Fibroblast of lung (primary cell): ENCODE results near the gene OIT3. TPM values are rescaled to one million over a fixed set of nuclear protein-coding genes. Genes with fewer than 3 reads are reported as not detected.

ENCODE experiments used
- DNase-seq, 2 donors: peaks; one replicate each; pipeline versions ENCODE4 v3.0.0 to v3.0.0-alpha.2; 2010; ENCODE audit warnings: low read depth in 2 of 2
- H2AFZ ChIP-seq: 2 replicates; pipeline ENCODE4 v1.5.1; 2012; ENCODE audit warnings: low read length, control low read depth, inconsistent platforms
- H3K27ac ChIP-seq: 2 replicates; pipeline ENCODE4 v1.5.1; 2011; ENCODE audit warnings: low read length, control low read depth; ENCODE audit not compliant: insufficient read depth
- H3K27me3 ChIP-seq: 2 replicates; pipeline ENCODE4 v1.5.1; 2011; ENCODE audit warnings: mild to moderate bottlenecking, low read length; ENCODE audit not compliant: control insufficient read depth, insufficient read depth
- H3K36me3 ChIP-seq: 2 replicates; pipeline ENCODE4 v1.5.1; 2011; ENCODE audit warnings: low read length; ENCODE audit not compliant: control insufficient read depth, insufficient read depth
- H3K4me1 ChIP-seq: 2 replicates; pipeline ENCODE4 v1.5.1; 2011; ENCODE audit warnings: low read length; ENCODE audit not compliant: control insufficient read depth, insufficient read depth; ENCODE audit errors: extremely low read depth
- H3K4me2 ChIP-seq: 2 replicates; pipeline ENCODE4 v1.5.1; 2011; ENCODE audit warnings: low read length, control low read depth; ENCODE audit not compliant: insufficient read depth; ENCODE audit errors: extremely low read depth
- H3K4me3 ChIP-seq, 4 experiments: fragments of 200-600 bp in 1 of 4; sonication (generic) in 1 of 4; replicated peaks in 1 of 4; 2 replicates each; pipeline ENCODE4 v1.5.1; 2011 to 2016; ENCODE audit warnings: low read length in 4 of 4, low read depth in 3 of 4, mild to moderate bottlenecking in 3 of 4, control low read depth in 2 of 4, inconsistent platforms in 1 of 4, mixed read lengths in 1 of 4; ENCODE audit not compliant: insufficient read depth in 1 of 4; ENCODE audit errors: control extremely low read depth in 1 of 4
- H3K79me2 ChIP-seq: 2 replicates; pipeline ENCODE4 v1.5.1; 2012; ENCODE audit warnings: mild to moderate bottlenecking, low read length, inconsistent platforms; ENCODE audit not compliant: control insufficient read depth, insufficient read depth
- H3K9ac ChIP-seq: 2 replicates; pipeline ENCODE4 v1.5.1; 2011; ENCODE audit warnings: mild to moderate bottlenecking, low read length, control low read depth; ENCODE audit not compliant: insufficient read depth
- H3K9me3 ChIP-seq: 2 replicates; pipeline ENCODE4 v1.5.1; 2012; ENCODE audit warnings: low read depth, low read length; ENCODE audit not compliant: control insufficient read depth, insufficient read depth
- H4K20me1 ChIP-seq: 2 replicates; pipeline ENCODE4 v1.5.1; 2011; ENCODE audit warnings: low read length; ENCODE audit not compliant: control insufficient read depth, insufficient read depth; ENCODE audit errors: extremely low read depth
- CTCF ChIP-seq, 2 donors: IDR thresholded peaks in 1 of 2; conservative IDR thresholded peaks in 1 of 2; 1 replicate in 1 of 2; 2 replicates in 1 of 2; pipeline ENCODE4 v1.5.1; 2011 to 2012; ENCODE audit warnings: low read length in 2 of 2, control low read depth in 1 of 2, inconsistent platforms in 1 of 2, low read depth in 1 of 2, mild to moderate bottlenecking in 1 of 2
- EZH2 ChIP-seq: IDR thresholded peaks from 2 replicates; pipeline ENCODE4 v1.5.1; 2012; ENCODE audit warnings: low read length, control low read depth, mild to moderate bottlenecking; ENCODE audit errors: missing control alignments
- polyA plus RNA-seq, 2 donors: library from polyadenylated mRNA; depleted of rRNA in 1 of 2; stranded (reverse) in 1 of 2; unstranded in 1 of 2; fragments of >200 nt; gene quantifications; 2 replicates each; pipeline ENCODE4 v1.2.1, GENCODE V29; 2011 to 2012; ENCODE audit warnings: missing spikeins in 1 of 2
- total RNA-seq: library from RNA; depleted of rRNA; stranded (reverse); fragments of >200 nt; gene quantifications from 2 replicates; pipeline ENCODE4 v1.2.1, GENCODE V29; 2014

Gene OIT3
- total and polyA plus RNA-seq, 2 donors (not counting 1 experiment from before 2014, with no cell fraction given): under 0.01 to 0.02 TPM

- TF ChIP-seq EZH2 (no peak), CTCF (conservative IDR thresholded peaks at IDR 0.05 in 1 of 2, IDR thresholded peaks at IDR 0.05 in 1 of 2; ENCODE audit: low read depth in 1 of 2, low read length in 2 of 2) (no peak)
- no peak for DNase-seq
- H3K4me2 ChIP-seq: no peak overlapping the region
- H3K36me3 ChIP-seq: no peaks in the 10 kb centered on the region
- no peaks in the 10 kb centered on the region for H3K4me1 ChIP-seq
- no peak overlapping the region for H3K4me3 ChIP-seq
- no peaks in the 10 kb centered on the region for H3K27me3 ChIP-seq
- no peak overlapping the region for H3K9ac ChIP-seq
- no peak overlapping the region for H3K27ac ChIP-seq
- H4K20me1 ChIP-seq: no peaks in the 10 kb centered on the region
- H3K79me2 ChIP-seq: no peaks in the 10 kb centered on the region
- H2AFZ ChIP-seq: no peak overlapping the region
- H3K9me3 ChIP-seq: no peaks in the 10 kb centered on the region
Observed at GRCh38 chr10:72850861-72851260, 42.7 kb upstream of the OIT3 start.

- Histone ChIP-seq H3K9me3 (no peaks in the 10 kb centered on the region), H2AFZ (no peak overlapping the region), H3K4me2 (no peak overlapping the region), H3K9ac (no peak overlapping the region), H4K20me1 (no peaks in the 10 kb centered on the region), H3K4me1 (no peaks in the 10 kb centered on the region), H3K79me2 (no peaks in the 10 kb centered on the region), H3K27ac (no peak overlapping the region), H3K27me3 (no peaks in the 10 kb centered on the region), H3K4me3 (no peak overlapping the region), H3K36me3 (no peaks in the 10 kb centered on the region)
- no peak for DNase-seq
- TF ChIP-seq CTCF (conservative IDR thresholded peaks at IDR 0.05 in 1 of 2, IDR thresholded peaks at IDR 0.05 in 1 of 2; ENCODE audit: low read depth in 1 of 2, low read length in 2 of 2) (no peak), EZH2 (no peak)
Observed at GRCh38 chr10:72851509-72851908, 42.0 kb upstream of the OIT3 start.

GRCh38 chr10:72852508-72852907, 41.0 kb upstream of the OIT3 start:
- Histone ChIP-seq H3K4me3 (no peak overlapping the region), H3K36me3 (no peaks in the 10 kb centered on the region), H3K9me3 (no peaks in the 10 kb centered on the region), H2AFZ (no peak overlapping the region), H3K27me3 (no peaks in the 10 kb centered on the region), H3K4me1 (no peaks in the 10 kb centered on the region), H3K27ac (no peak overlapping the region), H3K4me2 (no peak overlapping the region), H3K9ac (no peak overlapping the region), H3K79me2 (no peaks in the 10 kb centered on the region), H4K20me1 (no peaks in the 10 kb centered on the region)
- TF ChIP-seq EZH2: no peak
- TF ChIP-seq CTCF (conservative IDR thresholded peaks at IDR 0.05 in 1 of 2, IDR thresholded peaks at IDR 0.05 in 1 of 2; ENCODE audit: low read depth in 1 of 2, low read length in 2 of 2): no peak
- no peak for DNase-seq
